Ammon's horn (tissue), 1 donor: ENCODE measurements around the gene TCOF1.
"Not testable (repeated sequence)": the region's sequence is repeated elsewhere in the genome, so short reads cannot be mapped to it uniquely, and the experiment has no call there.

ENCODE experiments used
- DNase-seq: peaks from one replicate; pipeline ENCODE4 v3.0.0-alpha.2; 2016; ENCODE audit warnings: low spot score

Gene TCOF1

GRCh38 chr5:150404121-150404520 lies 46.6 kb downstream of the TCOF1 start:
- DNase-seq = no peak

GRCh38 chr5:150404535-150404934 lies 47.0 kb downstream of the TCOF1 start:
- DNase-seq = no peak

- DNase-seq = no peak
Measured at GRCh38 chr5:150404941-150405816, 47.7 kb downstream of the TCOF1 start.

- DNase-seq = no peak
Measured at GRCh38 chr5:150406103-150406722, 48.7 kb downstream of the TCOF1 start.

GRCh38 chr5:150406723-150407095 lies 49.2 kb downstream of the TCOF1 start:
- DNase-seq = no peak

- no peak for DNase-seq
Measured at GRCh38 chr5:150407096-150407720, 49.7 kb downstream of the TCOF1 start.

- no peak for DNase-seq
Measured at GRCh38 chr5:150408231-150408943, 50.9 kb downstream of the TCOF1 start.

GRCh38 chr5:150409638-150410523 lies 52.4 kb downstream of the TCOF1 start:
- peak; percentile 98 for DNase-seq

- peak; percentile 93 for DNase-seq
Measured at GRCh38 chr5:150410524-150411244, 53.2 kb downstream of the TCOF1 start.

GRCh38 chr5:150411245-150411979 lies 53.9 kb downstream of the TCOF1 start:
- peak; percentile 74 for DNase-seq

GRCh38 chr5:150412319-150413175 lies 55.0 kb downstream of the TCOF1 start, which contains the start of gene CD74:
TSS of gene CD74 (minus strand) at chr5:150412910. CDS start at chr5:150412749, 161 bp downstream.
- peak; percentile 84 for DNase-seq

- DNase-seq = no peak
Measured at GRCh38 chr5:150413176-150413901, 55.8 kb downstream of the TCOF1 start.

- DNase-seq = not testable (repeated sequence)
Measured at GRCh38 chr5:150413902-150414790, 56.6 kb downstream of the TCOF1 start.

GRCh38 chr5:150419630-150420270 lies 62.3 kb downstream of the TCOF1 start:
- no peak for DNase-seq

- no peak for DNase-seq
Measured at GRCh38 chr5:150422075-150422474, 64.6 kb downstream of the TCOF1 start.

- no peak for DNase-seq
Measured at GRCh38 chr5:150422758-150423157, 65.3 kb downstream of the TCOF1 start.

- peak; percentile 79 for DNase-seq
Measured at GRCh38 chr5:150426165-150426564, 68.7 kb downstream of the TCOF1 start.
